Uterus (tissue), 4 donors: ENCODE data around the gene PCDHGA10. TPM values are rescaled to one million over a fixed set of nuclear protein-coding genes. Genes with fewer than 3 reads are reported as not detected.
A peak's percentile ranks its signal among the peaks of the same experiment; 100 is the strongest.
"Not testable (repeated sequence)": the region's sequence is repeated elsewhere in the genome, so short reads cannot be mapped to it uniquely, and the experiment has no call there.

Experiments
- DNase-seq, 2 donors: peaks; one replicate each; pipeline ENCODE4 v3.0.0-alpha.2; 2019 to 2020
- H3K27ac ChIP-seq, 2 donors: fragments of 200-600 bp; sonication (generic); 1 replicate in 1 of 2; 2 replicates in 1 of 2; pipeline ENCODE4 v1.5.1; 2016 to 2018
- H3K27me3 ChIP-seq, 2 donors: fragments of 200-600 bp; sonication (generic); one replicate each; pipeline ENCODE4 v1.5.1; 2018 to 2019; ENCODE audit warnings: control low read depth in 1 of 2
- H3K36me3 ChIP-seq, 2 donors: fragments of 200-600 bp; sonication (generic); one replicate each; pipeline ENCODE4 v1.5.1; 2019; ENCODE audit warnings: control low read depth in 1 of 2
- H3K4me1 ChIP-seq, 2 donors: fragments of 200-600 bp; sonication (generic); one replicate each; pipeline ENCODE4 v1.5.1; 2018 to 2019; ENCODE audit warnings: control low read depth in 1 of 2
- H3K4me3 ChIP-seq, 2 donors: fragments of 200-600 bp; sonication (generic); 1 replicate in 1 of 2; 2 replicates in 1 of 2; pipeline ENCODE4 v1.5.1; 2018 to 2019; ENCODE audit warnings: mild to moderate bottlenecking in 1 of 2
- H3K9me3 ChIP-seq, 2 donors: fragments of 200-600 bp; sonication (generic); one replicate each; pipeline ENCODE4 v1.5.1; 2019; ENCODE audit warnings: control low read depth in 1 of 2
- CTCF ChIP-seq, 4 experiments: fragments of 200-600 bp in 2 of 4; fragments of 450-650 bp in 2 of 4; sonication (generic) in 2 of 4; IDR thresholded peaks; one replicate each; pipeline ENCODE4 v1.5.1; 2016 to 2019; ENCODE audit warnings: antibody characterized with exemption in 4 of 4, mild to moderate bottlenecking in 2 of 4, moderate library complexity in 1 of 4
- POLR2A ChIP-seq, 2 donors: fragments of 450-650 bp; IDR thresholded peaks; one replicate each; pipeline ENCODE4 v1.6.1; 2016; ENCODE audit warnings: antibody characterized with exemption in 2 of 2, mild to moderate bottlenecking in 1 of 2, moderate library complexity in 1 of 2
- intact Hi-C: fragments of 100-400 bp; cut with DNase I; formaldehyde crosslinking; loops from one replicate; pipeline ENCODE4 v1.15.1; 2023; ENCODE audit warnings: low total_unique reads
- total RNA-seq, 4 donors: library from RNA; depleted of rRNA in 3 of 4; stranded (reverse); fragments of >200 nt in 3 of 4; gene quantifications; one replicate each; pipeline versions ENCODE4 v1.1.0 to v1.2.4, GENCODE V29; 2014 to 2023
- donor health status: DM: yes; HTN: yes; CAD: no.

The PCDHGA10 gene
- total RNA-seq, 4 donors from 2014 or later: 2.4 to 11.2 (median 6.6) TPM

- Histone ChIP-seq H3K27me3 (no peaks in the 10 kb centered on the region), H3K4me3 (peak overlapping the region in 1 of 2 donors; percentile 16), H3K27ac (no peak overlapping the region), H3K9me3 (peaks cover 0 to 94% of the 10 kb centered on the region in 2 donors), H3K36me3 (no peaks in the 10 kb centered on the region), H3K4me1 (no peaks in the 10 kb centered on the region)
- DNase-seq: no peak
- intact Hi-C loops: no loop called here
- TF ChIP-seq CTCF (IDR thresholded peaks at IDR 0.05) (no peak), POLR2A (IDR thresholded peaks at IDR 0.05) (no peak)
Measured at GRCh38 chr5:141403387-141403786, 9.4 kb upstream of the PCDHGA10 start.

GRCh38 chr5:141407790-141408505, 4.8 kb upstream of the PCDHGA10 start, which contains the start of gene PCDHGB6:
PCDHGB6 (plus strand) TSS chr5:141408021; CDS start chr5:141408203, 182 bp downstream.
- H3K9me3 ChIP-seq: peaks cover 0 to 99% of the 10 kb centered on the region in 2 donors
- H3K27ac ChIP-seq, H3K27me3 ChIP-seq, H3K36me3 ChIP-seq, H3K4me1 ChIP-seq, intact Hi-C loops: not testable (repeated sequence)
- H3K4me3 ChIP-seq: peak within 1 kb of the TSS in 1 of 2 donors; percentile 25
- peak in 1 of 2 donors; percentile 38 for DNase-seq
- peak; percentile 13 to 40 (median 28) for TF ChIP-seq CTCF (IDR thresholded peaks at IDR 0.05)

GRCh38 chr5:141409598-141410306, 3.0 kb upstream of the PCDHGA10 start:
- Histone ChIP-seq H3K4me1 (no peaks in the 10 kb centered on the region), H3K4me3 (peak overlapping the region in 1 of 2 donors; percentile 2), H3K9me3 (peaks cover 6 to 99% of the 10 kb centered on the region in 2 donors), H3K36me3 (no peaks in the 10 kb centered on the region), H3K27ac (no peak overlapping the region), H3K27me3 (no peaks in the 10 kb centered on the region)
- TF ChIP-seq POLR2A (IDR thresholded peaks at IDR 0.05) (no peak), CTCF (IDR thresholded peaks at IDR 0.05) (no peak)
- no peak for DNase-seq
- intact Hi-C loops: no loop called here

- H3K36me3 ChIP-seq: no peaks in the 10 kb centered on the region
- H3K4me1 ChIP-seq: no peaks in the 10 kb centered on the region
- peaks cover 6 to 97% of the 10 kb centered on the region in 2 donors for H3K9me3 ChIP-seq
- H3K27ac ChIP-seq: no peak overlapping the region
- H3K4me3 ChIP-seq: no peak overlapping the region
- intact Hi-C loops: no loop called here
- TF ChIP-seq CTCF (IDR thresholded peaks at IDR 0.05): no peak
- no peak for TF ChIP-seq POLR2A (IDR thresholded peaks at IDR 0.05)
- DNase-seq: no peak
- H3K27me3 ChIP-seq: no peaks in the 10 kb centered on the region
Measured at GRCh38 chr5:141411575-141411974, 1.2 kb upstream of the PCDHGA10 start.

GRCh38 chr5:141413540-141414069, 818 bp downstream of the PCDHGA10 start:
- H3K36me3 ChIP-seq: no peaks in the 10 kb centered on the region
- H3K27ac ChIP-seq: no peak overlapping the region
- intact Hi-C loops: no loop called here
- TF ChIP-seq POLR2A (IDR thresholded peaks at IDR 0.05): no peak
- DNase-seq: no peak
- peaks cover 6 to 97% of the 10 kb centered on the region in 2 donors for H3K9me3 ChIP-seq
- no peak overlapping the region for H3K4me3 ChIP-seq
- no peaks in the 10 kb centered on the region for H3K27me3 ChIP-seq
- H3K4me1 ChIP-seq: no peaks in the 10 kb centered on the region

- H3K36me3 ChIP-seq, DNase-seq, H3K4me1 ChIP-seq, H3K27me3 ChIP-seq, H3K4me3 ChIP-seq, intact Hi-C loops, H3K27ac ChIP-seq: not testable (repeated sequence)
- peaks cover 6 to 97% of the 10 kb centered on the region in 2 donors for H3K9me3 ChIP-seq
Measured at GRCh38 chr5:141414548-141415274, 1.9 kb downstream of the PCDHGA10 start.

GRCh38 chr5:141415275-141415618, 2.5 kb downstream of the PCDHGA10 start:
- DNase-seq, H3K27ac ChIP-seq, H3K27me3 ChIP-seq, H3K36me3 ChIP-seq, H3K4me1 ChIP-seq, H3K4me3 ChIP-seq, intact Hi-C loops: not testable (repeated sequence)
- peaks cover 6 to 97% of the 10 kb centered on the region in 2 donors for H3K9me3 ChIP-seq
